ENCODE measurements around the gene ZBTB17.
"Not testable (repeated sequence)": the region's sequence is repeated elsewhere in the genome, so short reads cannot be mapped to it uniquely, and the experiment has no call there.

GRCh38 chr1:15977947-15978346, 2.0 kb upstream of the ZBTB17 start:
- TF ChIP-seq EZH2 (IDR thresholded peaks at IDR 0.05; ENCODE audit: low read depth, low read length, severe bottlenecking); POLR2AphosphoS5 (IDR thresholded peaks at IDR 0.05; ENCODE audit: low read depth, low read length); NRF1 (IDR thresholded peaks at IDR 0.05; ENCODE audit: low read depth, low read length); CREB1 (IDR thresholded peaks at IDR 0.05); YY1 (IDR thresholded peaks at IDR 0.05; ENCODE audit: low read depth, low read length): not testable (repeated sequence)

Data from H1 (cell line).